ENCODE measurements around the gene CTSK.
"Not testable (repeated sequence)": the region's sequence is repeated elsewhere in the genome, so short reads cannot be mapped to it uniquely, and the experiment has no call there.

Gene CTSK

DNA sequence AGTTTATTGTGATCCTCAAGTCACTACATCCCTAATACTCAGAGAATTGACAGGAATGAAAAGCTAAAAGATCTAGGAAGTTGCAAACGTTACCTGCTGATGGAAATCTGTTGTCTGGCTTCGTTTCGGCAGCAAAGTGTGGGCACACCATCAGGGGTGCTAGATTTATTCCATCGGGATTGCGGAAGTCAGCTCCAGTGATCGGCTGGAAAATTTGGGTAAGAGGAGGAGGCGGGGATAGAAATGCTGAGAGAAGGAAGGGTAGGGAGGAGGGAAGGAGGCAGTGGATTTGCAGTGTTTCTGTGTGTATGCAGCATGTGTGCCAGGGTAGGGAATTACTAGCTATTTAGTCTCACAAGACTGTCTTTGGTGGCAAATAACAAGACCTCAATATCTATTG lies at the start of gene CTSK:
CTSK (minus strand) TSS at position 140 of the 400 bp plus-strand sequence. CDS start 1,455 bp downstream, outside the sequence.
- no peak for DNase-seq (ENCODE audit: low read depth in 1 of 2, low spot score in 1 of 2)

DNA sequence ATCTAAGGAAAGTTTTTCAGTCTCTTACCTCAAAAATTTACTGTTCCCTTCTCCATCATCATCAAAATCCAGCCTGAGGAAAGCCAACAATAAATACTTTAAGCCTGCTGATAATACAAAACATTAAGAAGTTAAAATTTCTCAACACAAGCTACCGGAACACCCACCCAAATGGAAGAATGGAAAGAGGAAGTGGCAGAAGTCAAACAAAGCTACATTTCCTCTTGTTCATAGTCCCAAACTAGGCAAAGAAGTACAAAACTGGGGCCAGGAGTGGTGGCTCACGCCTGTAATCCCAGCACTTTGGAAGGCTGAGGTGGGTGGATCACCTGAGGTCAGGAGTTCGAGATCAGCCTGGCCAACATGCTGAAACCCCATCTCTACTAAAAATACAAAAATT lies 44.7 kb upstream of the CTSK start:
- DNase-seq (ENCODE audit: low read depth in 1 of 2, low spot score in 1 of 2): not testable (repeated sequence)

DNA sequence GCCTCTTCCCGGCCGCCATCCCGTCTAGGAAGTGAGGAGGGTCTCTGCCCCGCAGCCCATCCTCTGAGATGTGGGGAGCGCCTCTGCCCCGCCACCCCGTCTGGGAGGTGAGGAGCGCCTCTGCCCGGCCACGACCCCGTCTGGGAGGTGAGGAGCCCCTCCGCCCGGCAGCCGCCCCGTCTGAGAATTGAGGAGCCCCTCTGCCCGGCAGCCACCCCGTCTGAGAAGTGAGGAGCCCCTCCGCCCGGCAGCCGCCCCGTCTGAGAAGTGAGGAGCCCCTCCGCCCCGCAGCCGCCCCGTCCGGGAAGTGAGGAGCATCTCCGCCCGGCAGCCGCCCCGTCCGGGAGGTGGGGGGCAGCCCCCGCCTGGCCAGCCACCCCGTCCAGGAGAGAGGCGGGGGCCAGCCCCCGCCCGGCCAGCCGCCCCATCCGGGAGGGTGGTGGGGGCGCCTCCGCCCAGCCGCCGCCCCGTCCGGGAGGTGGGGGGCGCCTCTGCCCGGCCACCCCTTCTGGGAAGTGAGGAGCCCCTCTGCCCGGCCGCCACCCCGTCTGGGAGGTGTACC lies 42.8 kb upstream of the CTSK start:
- not testable (repeated sequence) for DNase-seq (ENCODE audit: low read depth in 1 of 2, low spot score in 1 of 2)

DNA sequence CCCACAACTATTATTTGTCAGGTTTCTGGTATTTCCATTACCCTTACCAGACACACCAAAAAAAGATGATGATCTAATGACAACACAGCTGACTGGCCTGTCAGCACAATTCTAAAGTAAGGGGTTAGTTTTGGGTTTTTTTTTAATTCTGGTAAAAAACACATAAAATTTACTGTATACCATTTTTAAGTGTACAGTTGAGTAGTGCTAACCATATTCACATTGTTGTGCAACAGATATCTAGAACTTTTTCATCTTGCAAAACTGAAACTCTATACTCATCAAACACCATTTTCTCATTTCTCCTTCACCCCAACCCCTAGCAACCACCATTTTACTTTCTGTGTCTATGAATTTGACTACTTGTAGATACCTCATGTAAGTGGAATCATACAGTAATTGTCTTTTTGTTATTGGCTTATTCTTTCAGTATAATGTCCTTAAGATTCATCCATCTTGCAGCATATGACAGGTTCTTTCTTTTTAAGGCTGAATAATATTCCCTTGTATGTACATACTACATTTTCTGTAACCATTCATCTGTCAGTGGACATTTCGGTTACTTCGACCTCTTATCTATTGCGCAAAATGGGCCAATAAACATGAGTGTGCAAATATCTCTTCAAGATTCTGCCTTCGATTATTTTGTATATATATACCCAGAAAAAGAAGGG lies 38.5 kb upstream of the CTSK start:
- no peak for DNase-seq (ENCODE audit: low read depth in 1 of 2, low spot score in 1 of 2)

GRCh38 chr1:150843474-150843873 lies 35.4 kb upstream of the CTSK start:
- no peak for DNase-seq (ENCODE audit: low read depth in 1 of 2, low spot score in 1 of 2)

- DNase-seq (ENCODE audit: low read depth in 1 of 2, low spot score in 1 of 2): no peak
Measured at GRCh38 chr1:150842964-150843363, 34.9 kb upstream of the CTSK start.

GRCh38 chr1:150842343-150842742 lies 34.3 kb upstream of the CTSK start:
- DNase-seq (ENCODE audit: low read depth in 1 of 2, low spot score in 1 of 2): no peak

GRCh38 chr1:150841626-150842025 lies 33.6 kb upstream of the CTSK start:
- DNase-seq (ENCODE audit: low read depth in 1 of 2, low spot score in 1 of 2): no peak

- DNase-seq (ENCODE audit: low read depth in 1 of 2, low spot score in 1 of 2): not testable (repeated sequence)
Measured at GRCh38 chr1:150840850-150841249, 32.8 kb upstream of the CTSK start.

GRCh38 chr1:150836129-150836773 lies 28.2 kb upstream of the CTSK start:
- DNase-seq (ENCODE audit: low read depth in 1 of 2, low spot score in 1 of 2): no peak

- DNase-seq (ENCODE audit: low read depth in 1 of 2, low spot score in 1 of 2): not testable (repeated sequence)
Measured at GRCh38 chr1:150833961-150834360, 25.9 kb upstream of the CTSK start.

- no peak for DNase-seq (ENCODE audit: low read depth in 1 of 2, low spot score in 1 of 2)
Measured at GRCh38 chr1:150832597-150832996, 24.5 kb upstream of the CTSK start.

DNA sequence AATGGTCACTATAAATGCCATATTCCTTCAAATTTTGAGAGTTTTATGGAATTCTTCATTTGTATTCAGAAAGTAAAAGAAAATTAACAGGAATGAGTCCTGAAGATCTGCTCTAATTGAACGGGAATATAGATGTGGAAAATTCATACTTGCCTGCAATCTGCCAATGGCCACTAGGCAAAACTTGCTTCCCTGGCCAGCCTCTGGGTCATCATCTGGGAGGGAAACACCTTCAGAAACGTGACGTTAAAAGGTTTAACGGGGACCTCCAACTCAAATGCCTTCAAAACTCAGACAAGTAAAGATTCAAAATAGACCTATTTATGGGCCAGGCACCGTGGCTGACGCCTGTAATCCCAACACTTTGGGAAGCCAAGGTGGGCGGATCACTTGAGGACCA lies 21.7 kb upstream of the CTSK start:
- no peak for DNase-seq (ENCODE audit: low read depth in 1 of 2, low spot score in 1 of 2)

DNA sequence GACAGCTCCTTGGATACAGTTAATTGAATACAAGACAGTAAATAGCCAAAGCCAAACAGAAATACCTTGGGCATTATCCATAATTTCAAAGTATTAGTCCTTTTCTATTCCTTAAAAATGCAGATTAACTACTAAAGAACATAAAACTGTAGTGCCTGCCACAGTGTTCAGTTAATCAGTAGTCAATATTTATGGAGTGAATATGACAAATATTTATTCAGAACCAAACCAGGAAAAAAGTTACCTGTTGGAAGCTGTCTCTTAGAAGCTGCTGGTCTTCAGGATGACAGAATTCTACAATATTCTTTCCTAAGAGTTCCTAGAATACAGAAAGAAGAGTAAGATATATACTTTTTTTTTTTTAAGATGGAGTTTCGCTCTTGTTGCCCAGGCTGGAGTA lies 18.2 kb upstream of the CTSK start:
- DNase-seq (ENCODE audit: low read depth in 1 of 2, low spot score in 1 of 2): no peak

GRCh38 chr1:150820730-150821512 lies 12.9 kb upstream of the CTSK start:
- DNase-seq (ENCODE audit: low read depth in 1 of 2, low spot score in 1 of 2): no peak

- no peak for DNase-seq (ENCODE audit: low read depth in 1 of 2, low spot score in 1 of 2)
Measured at GRCh38 chr1:150815871-150816270, 7.8 kb upstream of the CTSK start.

DNA sequence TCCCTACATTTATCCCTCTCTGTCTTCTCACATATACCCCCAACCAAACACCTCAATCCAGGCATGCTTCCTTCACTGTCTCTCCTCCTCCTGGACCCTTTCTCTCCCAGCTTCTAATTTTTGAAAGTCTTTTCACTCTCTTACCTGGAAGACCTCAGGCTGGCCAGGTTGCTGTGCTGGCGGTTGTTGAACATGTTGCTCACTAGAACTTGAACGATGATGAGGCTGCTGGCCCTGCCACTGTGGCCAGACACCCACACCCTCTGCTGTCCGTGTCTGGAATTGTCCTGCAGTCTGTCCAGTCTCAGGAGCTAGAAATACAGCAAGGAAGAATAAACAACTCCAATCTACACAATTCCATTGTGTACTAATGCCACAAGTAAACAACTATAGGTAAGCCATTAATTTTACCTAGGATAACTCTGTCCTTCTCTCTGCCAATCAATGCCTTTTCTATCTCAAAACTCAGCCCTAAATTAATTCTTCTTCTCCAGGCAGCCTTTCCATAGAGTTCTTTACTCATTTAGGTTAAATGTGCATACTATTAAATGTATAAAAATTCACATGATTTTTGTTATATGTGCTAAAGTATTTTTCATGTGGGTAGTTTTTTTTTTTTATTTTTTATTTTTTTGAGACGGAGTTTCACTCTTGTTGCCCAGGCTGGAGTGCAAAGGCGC lies 5.1 kb upstream of the CTSK start:
- no peak for DNase-seq (ENCODE audit: low read depth in 1 of 2, low spot score in 1 of 2)

- no peak for DNase-seq (ENCODE audit: low read depth in 1 of 2, low spot score in 1 of 2)
Measured at GRCh38 chr1:150810958-150811659, 3.0 kb upstream of the CTSK start.

GRCh38 chr1:150809651-150810050 lies 1.6 kb upstream of the CTSK start:
- no peak for DNase-seq (ENCODE audit: low read depth in 1 of 2, low spot score in 1 of 2)

DNA sequence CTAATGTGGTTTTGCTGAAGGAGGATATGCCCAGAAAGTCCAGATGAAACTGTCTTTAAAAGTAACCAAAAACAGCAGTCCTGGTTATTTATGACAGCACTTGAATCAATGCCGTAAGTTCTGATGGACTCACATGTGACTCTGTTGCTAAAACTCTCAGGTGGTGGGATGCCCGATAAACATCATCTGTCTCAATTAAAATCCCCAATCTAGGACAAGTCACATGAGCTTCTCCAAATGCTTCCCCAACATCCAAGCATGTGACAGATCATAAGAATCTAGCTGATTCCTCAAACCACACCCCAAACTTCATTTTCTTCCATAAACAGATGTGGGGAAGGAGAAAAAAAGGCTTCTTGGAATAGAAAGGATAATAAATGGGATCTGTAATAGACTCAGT lies 786 bp upstream of the CTSK start:
- DNase-seq (ENCODE audit: low read depth in 1 of 2, low spot score in 1 of 2): no peak
